Kidney capillary endothelial cell (primary cell): ENCODE results near the gene CDK19.
A peak's percentile ranks its signal among the peaks of the same experiment; 100 is the strongest.
"Not testable (repeated sequence)": the region's sequence is repeated elsewhere in the genome, so short reads cannot be mapped to it uniquely, and the experiment has no call there.

Experiments
- DNase-seq: peaks from one replicate; pipeline ENCODE4 v3.0.0-alpha.2; 2018; ENCODE audit warnings: low spot score

Gene CDK19

GRCh38 chr6:110815411-110816409 lies at the start of gene CDK19:
CDK19 (minus strand) TSS chr6:110815469; CDS start chr6:110815136, 333 bp downstream.
- peak; percentile 95 for DNase-seq

GRCh38 chr6:110864824-110865223 lies 49.6 kb upstream of the CDK19 start:
- no peak for DNase-seq

DNA sequence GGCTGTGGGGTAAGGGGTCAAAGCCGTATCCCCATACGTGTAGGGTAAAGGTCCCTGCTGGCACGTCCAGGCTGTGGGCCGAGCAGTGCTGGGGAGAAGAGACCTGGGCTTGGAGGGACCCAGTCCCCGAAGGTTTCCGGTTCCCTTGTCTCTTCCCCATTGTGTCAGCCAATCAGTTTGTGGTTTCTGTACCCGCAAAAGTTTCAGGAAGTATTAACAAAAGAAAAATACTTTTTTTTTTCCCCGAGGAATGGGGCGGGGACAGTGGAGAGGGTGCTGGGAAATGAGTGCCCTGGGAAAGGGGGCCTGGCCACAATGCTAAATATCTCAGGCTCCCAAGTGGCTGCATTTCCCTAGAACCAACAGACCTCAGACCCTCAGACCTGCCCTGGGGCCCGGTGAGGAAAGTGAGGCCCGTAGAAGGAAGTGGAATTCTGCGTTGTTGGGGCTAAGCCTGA lies 44.1 kb upstream of the CDK19 start:
- no peak for DNase-seq

GRCh38 chr6:110858562-110859214 lies 43.4 kb upstream of the CDK19 start:
- no peak for DNase-seq

DNA sequence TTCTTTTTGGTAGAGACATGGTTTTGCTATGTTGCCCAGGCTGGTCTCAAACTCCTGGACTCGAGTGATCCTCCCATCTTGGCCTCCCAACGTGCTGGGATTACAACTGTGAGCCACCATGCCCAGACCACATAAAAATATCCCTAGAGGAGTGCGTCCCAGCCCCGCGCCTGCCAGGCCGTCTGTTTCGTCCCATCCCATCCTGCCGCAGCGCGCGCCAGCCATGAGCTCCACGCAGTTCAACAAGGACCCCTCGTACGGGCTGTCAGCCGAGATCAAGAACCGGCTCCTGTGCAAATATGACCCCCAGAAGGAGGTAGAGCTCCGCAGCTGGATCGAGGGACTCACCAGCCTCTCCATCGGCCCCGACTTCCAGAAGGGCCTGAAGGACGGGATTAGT lies 42.7 kb upstream of the CDK19 start:
- no peak for DNase-seq

DNA sequence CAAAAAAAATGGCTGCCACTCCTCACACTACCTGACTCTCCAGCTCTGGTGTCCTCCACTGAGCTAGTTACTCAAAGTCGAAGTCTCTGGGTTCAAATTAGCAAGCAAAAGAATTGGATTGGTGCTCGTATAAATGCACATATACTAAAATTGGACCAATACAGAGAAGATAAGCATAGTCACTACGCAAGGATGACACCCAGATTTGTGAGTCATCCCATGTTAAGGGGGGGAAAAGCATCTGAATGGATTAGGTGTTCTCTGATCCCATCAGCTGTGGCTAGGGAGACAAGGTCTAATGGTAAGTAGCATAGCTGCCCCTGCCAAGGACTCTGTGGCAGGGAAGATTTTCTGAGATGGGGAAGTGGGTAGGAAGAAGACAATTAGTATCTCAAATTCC lies 41.0 kb upstream of the CDK19 start:
- DNase-seq, result no peak

- DNase-seq, result no peak
These were observed 38.6 kb upstream of the CDK19 start for GRCh38 chr6:110853754-110854477.

DNA sequence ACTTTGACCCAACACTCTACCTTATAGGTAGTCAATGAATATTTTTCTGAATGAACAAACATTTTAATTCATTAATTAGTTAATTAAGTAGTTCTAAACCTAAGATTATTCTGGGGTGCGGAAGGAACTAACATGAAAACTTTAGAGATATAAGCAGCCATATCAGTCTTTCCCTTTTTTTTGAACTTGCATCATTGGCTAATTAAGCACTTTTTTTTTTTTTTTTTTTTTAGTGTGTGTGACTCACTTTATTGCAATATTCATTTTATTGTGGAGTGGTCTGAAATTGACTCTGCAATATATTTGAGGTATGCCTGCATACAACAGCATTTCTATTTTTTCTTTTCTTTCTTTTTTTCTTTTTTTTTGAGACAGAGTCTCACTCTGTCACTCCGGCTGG lies 37.5 kb upstream of the CDK19 start:
- DNase-seq, result no peak

GRCh38 chr6:110849781-110850180 lies 34.5 kb upstream of the CDK19 start:
- no peak for DNase-seq

- DNase-seq, result no peak
These were observed 26.0 kb upstream of the CDK19 start for GRCh38 chr6:110841266-110841665.

GRCh38 chr6:110835751-110836150 lies 20.5 kb upstream of the CDK19 start:
- DNase-seq, result not testable (repeated sequence)

GRCh38 chr6:110833831-110834230 lies 18.6 kb upstream of the CDK19 start:
- DNase-seq, result no peak

DNA sequence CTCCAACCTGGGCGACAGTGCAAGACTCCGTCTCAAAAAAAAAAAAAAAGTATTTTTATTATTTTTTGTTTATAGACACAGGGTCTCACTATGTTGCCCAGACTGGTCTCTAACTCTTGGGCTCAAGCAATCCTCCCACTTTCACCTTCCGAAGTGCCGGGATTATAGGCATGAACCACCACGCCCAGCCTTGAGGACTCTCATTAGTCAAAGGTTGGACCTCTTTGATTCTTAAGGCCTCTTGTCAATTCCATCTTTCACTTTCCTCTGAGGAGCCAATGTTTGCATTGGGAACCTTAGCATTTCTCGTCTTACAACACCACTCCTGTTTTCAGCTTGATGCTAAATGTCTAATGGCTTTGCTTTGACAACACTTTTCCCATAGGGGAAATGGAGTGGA lies 16.1 kb upstream of the CDK19 start:
- no peak for DNase-seq

DNA sequence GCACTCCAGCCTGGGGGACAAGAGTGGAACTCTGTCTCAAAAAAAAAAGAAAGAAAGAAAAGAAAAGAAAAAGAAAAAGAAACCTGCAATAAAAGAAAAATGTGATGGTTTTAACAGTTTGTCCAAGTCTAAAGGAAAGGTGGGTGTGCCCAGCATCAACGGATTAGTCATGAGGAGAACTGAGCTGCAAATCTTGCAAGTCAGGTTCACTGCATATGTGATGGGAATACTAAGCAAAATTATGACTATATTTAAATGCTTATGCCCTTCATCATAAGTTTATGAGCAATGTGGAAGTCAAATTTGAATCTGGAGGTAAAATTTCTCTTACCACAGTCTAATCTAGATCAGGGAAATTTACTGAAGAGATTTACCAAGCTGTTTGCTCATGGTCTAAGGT lies 13.1 kb upstream of the CDK19 start:
- no peak for DNase-seq

DNA sequence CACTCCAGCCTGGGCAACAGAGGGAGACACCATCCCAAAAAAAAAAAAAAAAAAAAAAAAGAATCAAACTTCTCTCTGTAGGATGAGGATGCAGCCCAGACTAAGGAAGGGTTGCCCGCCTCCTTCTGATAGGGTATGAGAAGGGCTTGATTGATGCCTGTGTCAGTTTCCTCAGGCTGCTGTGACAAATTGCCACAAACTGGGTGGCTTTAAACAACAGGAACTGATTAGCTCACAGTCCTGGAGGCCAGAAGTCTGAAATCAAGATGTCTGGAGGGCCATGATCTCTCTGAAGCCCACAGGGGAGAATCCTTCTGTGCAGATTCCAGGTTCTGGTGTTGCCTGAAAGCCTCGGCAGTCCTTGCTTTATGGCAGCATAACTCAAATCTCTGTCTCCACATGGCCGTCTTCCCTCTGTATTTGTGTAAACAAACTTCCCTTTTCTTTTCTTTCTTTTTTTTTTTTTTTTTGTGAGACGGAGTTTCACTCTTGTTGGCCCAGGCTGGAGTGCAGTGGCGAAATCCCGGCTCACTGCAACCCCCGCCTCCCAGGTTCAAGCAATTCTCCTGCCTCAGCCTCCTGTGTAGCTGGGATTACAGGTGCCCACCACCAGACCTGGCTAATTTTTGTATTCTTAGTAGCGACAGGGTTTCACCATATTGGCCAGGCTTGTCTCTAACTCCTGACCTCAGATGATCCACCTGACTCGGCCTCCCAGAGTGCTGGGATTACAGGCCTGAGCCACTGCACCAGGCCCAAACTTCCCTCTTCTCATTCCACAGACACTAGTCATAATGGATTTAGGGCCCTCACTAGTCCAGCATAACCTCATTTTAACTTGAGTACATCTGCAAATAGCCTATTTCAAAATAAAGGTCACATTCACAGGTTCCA lies 11.2 kb upstream of the CDK19 start:
- no peak for DNase-seq

DNA sequence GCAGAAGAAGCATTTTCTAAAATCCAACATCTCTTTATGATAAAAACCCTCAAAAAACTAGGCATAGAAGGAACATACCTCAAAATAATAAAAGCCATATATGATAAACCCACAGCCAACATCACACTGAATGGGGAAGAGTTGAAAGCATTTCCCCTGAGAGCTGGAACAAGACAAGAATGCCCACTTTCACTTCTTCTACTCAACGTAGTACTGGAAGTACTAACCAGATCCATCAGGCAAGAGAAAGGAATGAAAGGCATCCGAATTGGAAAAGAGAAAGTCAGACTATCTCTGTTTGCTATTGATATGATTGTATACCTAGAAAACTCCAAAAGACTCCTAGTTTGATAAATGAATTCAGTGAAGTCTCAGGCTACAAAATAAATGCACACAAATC lies 7.9 kb upstream of the CDK19 start:
- no peak for DNase-seq

DNA sequence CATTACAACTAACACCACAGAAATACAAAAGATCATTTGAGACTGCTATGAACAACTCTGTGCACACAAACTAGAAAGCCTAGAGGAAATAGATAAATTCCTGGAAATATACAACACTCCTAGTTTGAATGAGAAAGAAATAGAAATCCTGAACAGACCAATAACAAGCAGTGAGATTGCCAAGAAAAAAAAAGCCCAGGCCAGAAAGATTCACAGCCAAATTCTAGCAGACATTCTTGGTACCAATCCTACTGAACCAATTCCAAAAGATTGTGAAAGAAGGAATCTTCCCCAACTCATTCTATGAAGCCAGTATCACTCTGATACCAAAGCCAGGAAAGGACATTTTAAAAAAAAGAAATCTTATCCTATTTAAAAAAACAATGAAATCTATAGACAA lies 7.0 kb upstream of the CDK19 start:
- DNase-seq, result no peak

GRCh38 chr6:110816677-110817076 lies 1.4 kb upstream of the CDK19 start:
- DNase-seq, result no peak

DNA sequence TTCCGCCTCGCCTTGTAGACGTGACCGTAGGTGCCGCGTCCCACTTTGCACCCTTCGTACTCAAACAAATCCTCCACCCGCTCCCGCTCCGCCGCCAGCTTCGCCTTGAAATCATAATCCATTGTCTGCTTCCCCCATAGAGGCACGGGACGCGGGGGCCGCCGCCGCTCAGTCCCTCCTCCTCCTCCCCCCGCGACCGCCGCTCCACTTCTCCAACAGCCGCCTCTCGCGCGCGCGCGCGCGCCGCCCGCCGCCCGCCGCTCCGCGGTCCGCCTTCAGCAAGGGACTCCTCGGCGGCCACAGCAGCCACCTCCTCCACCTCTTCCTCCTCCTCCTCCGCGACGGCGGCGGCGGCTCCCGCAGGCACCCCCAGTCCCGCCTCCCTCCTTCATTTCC lies 256 bp downstream of the CDK19 start:
- DNase-seq, result no peak

DNA sequence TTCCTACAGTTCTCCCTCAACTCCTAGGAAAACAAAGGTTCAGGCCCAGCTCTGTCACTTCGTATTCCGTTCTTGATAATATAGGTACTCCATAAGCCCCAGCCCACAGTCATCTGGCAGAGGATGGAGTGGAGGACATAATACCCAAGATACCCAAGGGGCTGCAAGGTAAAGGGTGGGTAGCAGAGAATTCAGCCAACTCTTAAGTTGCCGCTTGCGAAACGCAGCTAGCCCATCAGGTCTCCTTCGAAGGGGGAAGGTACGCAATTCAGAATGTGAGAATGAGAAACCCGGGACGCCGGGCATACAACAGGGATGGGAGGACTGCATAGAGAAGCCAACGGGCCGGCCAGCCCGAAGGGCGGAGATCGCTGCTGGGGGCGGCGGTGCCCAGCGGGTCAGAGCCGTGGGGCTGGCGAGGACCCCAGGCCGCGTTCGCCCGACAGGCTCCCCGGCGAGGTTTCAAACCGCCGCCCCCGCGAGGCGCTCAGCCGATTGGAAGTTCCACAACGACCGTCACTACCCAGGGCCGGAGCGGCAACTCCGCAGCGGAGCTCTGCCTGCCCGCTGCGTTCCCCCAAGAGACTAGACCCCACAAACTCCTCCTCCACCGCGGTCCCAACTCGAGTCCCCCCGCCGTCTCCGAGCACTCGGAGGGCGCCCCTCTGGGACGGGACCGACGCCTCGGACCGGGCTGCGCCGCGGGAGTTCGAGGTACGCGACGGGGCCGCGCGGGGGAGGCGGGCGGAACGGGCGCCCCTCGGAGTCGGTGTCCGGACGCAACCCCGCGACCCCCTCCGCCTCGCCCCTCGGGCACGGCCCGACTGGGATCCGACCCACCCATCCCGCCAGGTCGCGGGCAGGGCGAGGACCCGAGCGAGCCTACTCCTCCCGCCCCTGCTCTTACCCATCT lies 911 bp downstream of the CDK19 start:
- DNase-seq, result peak; percentile 16
